NCI-H524 (cell line): Measurements from ENCODE around the gene FBLN7.
"Not testable (repeated sequence)": the region's sequence is repeated elsewhere in the genome, so short reads cannot be mapped to it uniquely, and the experiment has no call there.

Experiments used
- DNase-seq, 2 experiments: peaks; one replicate each; lab custom pipeline; 2025; lab: John Stamatoyannopoulos, UW

FBLN7 gene

DNA sequence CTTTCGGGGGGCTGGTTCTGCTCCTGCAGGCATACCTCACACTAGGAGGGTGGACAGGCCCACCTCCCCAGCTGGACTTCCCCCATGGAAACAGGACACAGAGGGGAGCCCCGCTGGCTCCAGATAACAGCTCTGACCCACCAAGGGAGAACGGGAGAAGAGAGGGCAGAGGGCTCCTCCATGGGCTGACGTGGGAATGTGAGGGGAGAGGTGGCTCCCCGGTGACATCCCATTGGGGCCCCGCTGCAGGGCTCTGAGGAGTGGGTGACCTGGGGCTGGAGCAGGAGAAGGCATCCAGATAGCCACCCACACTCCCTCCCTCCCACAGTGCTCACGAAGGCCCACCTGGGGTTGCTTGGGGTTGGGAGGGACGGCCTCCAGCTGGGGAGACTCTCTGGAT, 45.9 kb downstream of the FBLN7 start:
- DNase-seq, result no peak

GRCh38 chr2:112185131-112185530, 46.9 kb downstream of the FBLN7 start:
- DNase-seq, result no peak

GRCh38 chr2:112187046-112187715, 49.0 kb downstream of the FBLN7 start:
- DNase-seq, result no peak

GRCh38 chr2:112187805-112188596, 49.8 kb downstream of the FBLN7 start:
- no peak for DNase-seq

DNA sequence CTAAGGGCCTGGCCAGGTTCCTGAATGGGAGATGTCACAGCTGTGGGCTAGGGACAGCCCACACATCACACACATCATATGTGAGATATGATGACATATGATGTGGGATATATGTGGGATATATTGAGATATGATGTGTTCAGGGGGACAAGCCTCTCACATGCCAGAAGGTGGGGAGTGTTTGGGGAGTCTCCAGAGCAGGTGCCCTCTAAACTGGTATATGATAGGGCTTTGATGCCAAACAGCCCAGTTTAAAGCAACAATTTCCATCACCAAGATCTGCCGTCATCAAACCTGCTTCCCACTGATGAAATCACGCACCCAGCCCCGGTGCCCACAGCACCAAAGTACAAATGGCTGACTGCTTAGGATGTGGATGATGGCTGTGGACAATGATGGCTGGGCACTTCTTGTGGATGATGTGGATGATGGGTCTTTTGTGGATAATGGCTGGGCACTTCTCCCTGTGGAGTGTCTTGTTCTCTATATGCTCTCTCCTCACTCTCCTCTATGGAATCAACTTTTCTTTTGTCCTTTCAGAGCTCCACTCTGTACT, 50.9 kb downstream of the FBLN7 start:
- DNase-seq, result no peak

GRCh38 chr2:112194028-112194427, 55.8 kb downstream of the FBLN7 start:
- no peak for DNase-seq

- no peak for DNase-seq
Measured at GRCh38 chr2:112194482-112194881, 56.3 kb downstream of the FBLN7 start.

- no peak for DNase-seq
Measured at GRCh38 chr2:112195167-112195766, 57.1 kb downstream of the FBLN7 start.

DNA sequence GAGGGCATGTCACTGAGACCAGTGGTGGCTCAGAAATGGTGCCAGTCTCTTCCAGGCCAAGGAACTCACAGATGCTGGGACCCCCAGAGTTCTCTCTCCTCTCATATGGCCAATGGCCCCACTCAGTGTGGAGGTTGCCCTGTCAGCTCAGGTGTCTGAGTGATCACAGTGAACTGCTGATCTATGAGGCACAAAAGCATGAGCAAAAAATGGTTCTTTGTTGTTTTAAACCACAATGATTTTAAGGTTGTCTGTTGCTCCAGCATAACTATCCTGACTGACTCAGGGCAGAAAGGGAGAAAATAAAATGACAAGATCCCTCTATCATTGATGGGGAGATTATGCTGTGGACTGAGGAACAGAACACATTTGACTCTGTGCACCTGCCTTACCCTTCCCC, 57.8 kb downstream of the FBLN7 start:
- DNase-seq, result no peak

- peak in 1 of 2 experiments; percentile 35 for DNase-seq
Measured at GRCh38 chr2:112197868-112198267, 59.7 kb downstream of the FBLN7 start.

- DNase-seq, result no peak
Measured at GRCh38 chr2:112198780-112199179, 60.6 kb downstream of the FBLN7 start.

GRCh38 chr2:112199188-112199587, 61.0 kb downstream of the FBLN7 start:
- DNase-seq, result no peak

DNA sequence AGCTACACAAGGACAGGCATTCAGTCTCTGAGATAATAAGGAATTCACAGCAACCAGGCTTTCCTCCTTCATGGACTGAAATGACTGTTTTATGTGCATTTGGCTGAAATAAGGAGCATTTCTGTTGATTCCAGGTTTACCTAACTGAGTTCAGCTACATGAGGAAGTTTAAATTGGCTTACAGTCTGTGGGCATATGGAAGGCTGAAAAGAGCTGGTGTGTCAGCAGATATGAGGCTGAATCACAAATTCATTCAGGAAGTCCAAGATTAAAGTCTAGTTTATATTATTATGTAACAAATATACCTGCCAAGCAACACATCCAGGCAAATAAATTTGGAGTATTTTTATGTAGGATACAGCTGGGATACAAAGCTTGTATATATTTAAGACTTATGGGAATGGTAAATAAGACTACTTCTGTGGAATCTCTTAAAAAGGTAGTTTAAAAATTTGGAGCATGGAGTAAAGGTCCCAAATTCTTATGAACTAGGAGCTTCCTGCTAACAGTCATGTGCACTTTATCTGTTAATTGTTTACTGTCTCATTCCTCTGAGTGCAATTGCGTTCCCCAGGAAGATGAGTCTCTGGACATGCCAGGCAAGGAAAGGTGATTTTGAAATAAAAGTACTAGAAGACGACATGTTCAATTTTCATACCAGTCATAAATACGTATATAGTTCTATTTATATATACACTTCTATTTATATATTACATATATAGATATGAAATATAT, 63.7 kb downstream of the FBLN7 start:
- no peak for DNase-seq

GRCh38 chr2:112204411-112204810, 66.2 kb downstream of the FBLN7 start:
- DNase-seq, result no peak

- not testable (repeated sequence) for DNase-seq
Measured at GRCh38 chr2:112207905-112208304, 69.7 kb downstream of the FBLN7 start.

GRCh38 chr2:112216167-112216566, 78.0 kb downstream of the FBLN7 start:
- peak in 1 of 2 experiments; percentile 31 for DNase-seq

DNA sequence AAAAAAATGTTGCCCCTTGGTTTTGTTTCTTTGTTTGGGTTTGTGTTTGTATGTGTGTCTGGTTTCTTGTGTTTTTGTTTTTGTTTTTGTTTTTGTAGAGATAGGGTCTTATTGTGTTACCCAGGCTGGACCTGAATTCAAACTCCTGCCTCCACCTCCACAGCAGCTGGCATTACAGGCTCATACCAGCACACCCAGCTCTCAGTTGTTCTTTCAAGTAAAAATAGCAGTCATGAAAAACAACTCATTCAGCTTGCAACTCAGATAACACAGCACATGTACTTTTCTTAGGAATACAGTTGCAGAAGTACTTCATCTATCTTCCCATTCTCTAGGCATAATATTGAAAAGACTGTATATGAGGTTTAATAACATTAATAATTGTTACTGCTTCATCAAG, 79.7 kb downstream of the FBLN7 start:
- no peak for DNase-seq

GRCh38 chr2:112220186-112220585, 82.0 kb downstream of the FBLN7 start:
- DNase-seq, result no peak

DNA sequence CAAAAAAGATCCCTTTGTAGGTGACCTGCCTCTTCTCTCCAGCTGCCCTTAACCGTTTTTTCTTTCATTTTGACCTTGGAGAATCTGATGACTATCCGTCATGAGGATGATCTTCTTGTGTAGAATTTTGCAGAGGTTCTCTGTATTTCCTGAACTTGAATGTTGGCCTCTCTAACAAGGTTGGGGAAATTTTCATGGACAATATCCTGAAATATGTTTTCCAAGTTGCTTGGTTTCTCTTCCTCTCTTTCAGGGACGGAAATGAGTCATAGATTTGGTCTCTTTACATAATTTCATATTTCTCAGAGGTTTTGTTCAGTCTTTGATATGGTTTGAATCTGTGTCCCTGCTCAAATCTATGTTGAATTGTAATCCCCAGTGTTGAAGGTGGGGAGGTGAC, 82.6 kb downstream of the FBLN7 start:
- no peak for DNase-seq

GRCh38 chr2:112229348-112229747, 91.2 kb downstream of the FBLN7 start:
- peak; percentile 3 to 48 for DNase-seq

- no peak for DNase-seq
Measured at GRCh38 chr2:112230371-112230770, 92.2 kb downstream of the FBLN7 start.
